GM12891 (cell line): ENCODE results near the gene CNTNAP4.

ENCODE experiments used
- PAX5 ChIP-seq: IDR thresholded peaks from 2 replicates; pipeline ENCODE4 v1.6.1; 2011; ENCODE audit warnings: low read length, moderate library complexity, mild to moderate bottlenecking; ENCODE audit not compliant: insufficient read depth, severe bottlenecking
- POLR2A ChIP-seq: IDR thresholded peaks from 2 replicates; pipeline ENCODE4 v1.6.1; 2011; ENCODE audit warnings: low read depth, low read length, control low read depth
- POLR2AphosphoS5 ChIP-seq: IDR thresholded peaks from 2 replicates; pipeline ENCODE4 v1.6.1; 2011; ENCODE audit warnings: low read depth, low read length, control low read depth
- POU2F2 ChIP-seq: IDR thresholded peaks from 2 replicates; pipeline ENCODE4 v1.6.1; 2011; ENCODE audit warnings: low read depth, mild to moderate bottlenecking, control low read depth, low read length, moderate library complexity
- SPI1 ChIP-seq: IDR thresholded peaks from 2 replicates; pipeline ENCODE4 v1.6.1; 2011; ENCODE audit warnings: low read depth, low read length, control low read depth
- TAF1 ChIP-seq: IDR thresholded peaks from 2 replicates; pipeline ENCODE4 v1.6.1; 2011; ENCODE audit warnings: low read depth, low read length, control low read depth

- no peak for TF ChIP-seq POLR2A
- no peak for TF ChIP-seq POLR2AphosphoS5
- TF ChIP-seq TAF1 = no peak
- TF ChIP-seq POU2F2 = no peak
- TF ChIP-seq SPI1 = no peak
- TF ChIP-seq PAX5 = no peak
These were observed 39.7 kb upstream of the CNTNAP4 start for GRCh38 chr16:76237471-76237870.
